Measurements from ENCODE around the gene SCYL1.
A peak's percentile ranks its signal among the peaks of the same experiment; 100 is the strongest.

The SCYL1 gene

GRCh38 chr11:65572356-65573051 lies 47.6 kb downstream of the SCYL1 start, which contains the start of gene FAM89B:
Gene FAM89B, plus strand, starts transcription at chr11:65572538. Its CDS starts 132 bp downstream, at chr11:65572670.
- DNase-seq, result peak; percentile 89 to 91

GRCh38 chr11:65573391-65574079 lies 48.7 kb downstream of the SCYL1 start:
- DNase-seq, result no peak

GRCh38 chr11:65574109-65574810 lies 49.4 kb downstream of the SCYL1 start:
- peak; percentile 94 for DNase-seq

GRCh38 chr11:65574811-65575567 lies 50.1 kb downstream of the SCYL1 start:
- peak in 1 of 2 donors; percentile 40 for DNase-seq

- peak; percentile 84 to 86 for DNase-seq
Observed at GRCh38 chr11:65575568-65576231, 50.8 kb downstream of the SCYL1 start, which contains the start of gene EHBP1L1. Gene EHBP1L1, plus strand, starts transcription at chr11:65576053. Its CDS starts 250 bp downstream, at chr11:65576303.

- DNase-seq, result no peak
Observed at GRCh38 chr11:65576232-65576866, 51.5 kb downstream of the SCYL1 start.

GRCh38 chr11:65576867-65577755 lies 52.2 kb downstream of the SCYL1 start:
- peak; percentile 35 to 76 for DNase-seq

- no peak for DNase-seq
Observed at GRCh38 chr11:65577756-65578109, 52.9 kb downstream of the SCYL1 start.

- DNase-seq, result no peak
Observed at GRCh38 chr11:65578134-65578533, 53.3 kb downstream of the SCYL1 start.

GRCh38 chr11:65578667-65579066 lies 53.8 kb downstream of the SCYL1 start:
- DNase-seq, result no peak

- no peak for DNase-seq
Observed at GRCh38 chr11:65579291-65579690, 54.4 kb downstream of the SCYL1 start.

- DNase-seq, result no peak
Observed at GRCh38 chr11:65580031-65580692, 55.3 kb downstream of the SCYL1 start.

GRCh38 chr11:65580756-65581155 lies 55.9 kb downstream of the SCYL1 start:
- DNase-seq, result no peak

GRCh38 chr11:65581928-65582327 lies 57.0 kb downstream of the SCYL1 start:
- DNase-seq, result no peak

- DNase-seq, result no peak
Observed at GRCh38 chr11:65583589-65583988, 58.7 kb downstream of the SCYL1 start.

- DNase-seq, result no peak
Observed at GRCh38 chr11:65584106-65584505, 59.2 kb downstream of the SCYL1 start.

- DNase-seq, result no peak
Observed at GRCh38 chr11:65584723-65585171, 59.9 kb downstream of the SCYL1 start.

GRCh38 chr11:65585396-65586246 lies 60.7 kb downstream of the SCYL1 start:
- DNase-seq, result no peak

GRCh38 chr11:65586247-65586630 lies 61.4 kb downstream of the SCYL1 start:
- DNase-seq, result no peak

Data from CD4-positive, alpha-beta T cell treated with Interleukin-4 for 1 hour (primary cell).